B cell (primary cell): ENCODE results near the gene OR52I1. TPM values are rescaled to one million over a fixed set of nuclear protein-coding genes. Genes with fewer than 3 reads are reported as not detected.

ENCODE experiments used
- ATAC-seq: fragments of 200-7000 bp; cut with Tn5 transposase; one replicate; pipeline ENCODE4 v1.10.0; 2021; ENCODE audit warnings: low read depth, mild to moderate bottlenecking, moderate number of reproducible peaks, moderate library complexity
- CTCF ChIA-PET: fragments of 350-600 bp; sonication (Branson Sonifier 250); formaldehyde crosslinking; loops from one replicate; lab custom pipeline; 2021; ENCODE audit warnings: antibody characterized with exemption, inconsistent platforms; lab: Charles Lee
- POLR2A ChIA-PET: fragments of 350-600 bp; sonication (Branson Sonifier 250); formaldehyde crosslinking; loops from one replicate; lab custom pipeline; 2021; ENCODE audit warnings: antibody characterized with exemption; lab: Charles Lee
- DNase-seq: peaks from one replicate; pipeline ENCODE4 v3.0.0; 2013
- H2AFZ ChIP-seq: 2 replicates; pipeline ENCODE4 v1.6.1; 2012; ENCODE audit warnings: mild to moderate bottlenecking, low read depth, low read length; ENCODE audit not compliant: insufficient read depth, poor library complexity, severe bottlenecking
- H3K27ac ChIP-seq, 2 donors: 1 replicate in 1 of 2; 2 replicates in 1 of 2; pipeline ENCODE4 v1.5.1; 2012 to 2013; ENCODE audit warnings: low read length in 2 of 2, mild to moderate bottlenecking in 2 of 2, moderate library complexity in 1 of 2
- H3K27me3 ChIP-seq, 4 experiments: fragments of 200-600 bp in 1 of 4; sonication (generic) in 1 of 4; replicated peaks in 1 of 4; 1 replicate in 2 of 4; 2 replicates in 2 of 4; pipeline versions ENCODE4 v1.6.1 to v1.7.0; 2013 to 2016; ENCODE audit warnings: low read length in 3 of 4, mild to moderate bottlenecking in 2 of 4, mixed read lengths in 1 of 4, moderate library complexity in 1 of 4; ENCODE audit not compliant: insufficient read depth in 4 of 4, control insufficient read depth in 3 of 4; ENCODE audit errors: control extremely low read depth in 1 of 4
- H3K36me3 ChIP-seq, 2 experiments: replicated peaks in 1 of 2; 1 replicate in 1 of 2; 2 replicates in 1 of 2; pipeline versions ENCODE4 v1.6.1 to v1.7.1; 2013; ENCODE audit warnings: low read length in 1 of 2; ENCODE audit not compliant: insufficient read depth in 2 of 2, control insufficient read depth in 1 of 2; ENCODE audit errors: control extremely low read depth in 1 of 2, extremely low read depth in 1 of 2
- H3K4me1 ChIP-seq, 2 donors: fragments of 200-600 bp in 1 of 2; sonication (generic) in 1 of 2; 1 replicate in 1 of 2; 2 replicates in 1 of 2; pipeline versions ENCODE4 v1.5.1 to v1.6.1; 2013 to 2017; ENCODE audit warnings: low read length in 2 of 2; ENCODE audit not compliant: control insufficient read depth in 2 of 2, insufficient read depth in 2 of 2
- H3K4me2 ChIP-seq: replicated peaks from 2 replicates; pipeline ENCODE3; 2012; ENCODE audit warnings: mild to moderate bottlenecking, low read depth, low read length; ENCODE audit not compliant: poor library complexity, severe bottlenecking
- H3K4me3 ChIP-seq, 5 experiments: fragments of 200-600 bp in 1 of 5; sonication (generic) in 1 of 5; 1 replicate in 3 of 5; 2 replicates in 2 of 5; pipeline versions ENCODE4 v1.5.1 to v1.7.0; 2011 to 2016; ENCODE audit warnings: low read length in 4 of 5, mild to moderate bottlenecking in 4 of 5, low read depth in 2 of 5, control low read depth in 1 of 5, moderate library complexity in 1 of 5; ENCODE audit not compliant: insufficient read depth in 1 of 5; ENCODE audit errors: control extremely low read depth in 1 of 5, extremely low read depth in 1 of 5
- H3K79me2 ChIP-seq: fragments of 200-600 bp; sonication (generic); one replicate; pipeline ENCODE4 v1.6.0; 2016; ENCODE audit warnings: low read length; ENCODE audit not compliant: control insufficient read depth, insufficient read depth
- H3K9ac ChIP-seq: fragments of 200-600 bp; sonication (generic); 2 replicates; pipeline ENCODE4 v1.6.1; 2017; ENCODE audit warnings: mild to moderate bottlenecking, low read length, moderate library complexity
- H3K9me3 ChIP-seq, 3 donors: one replicate each; pipeline versions ENCODE4 v1.6.1 to v1.7.1; 2013; ENCODE audit warnings: low read length in 2 of 3; ENCODE audit not compliant: control insufficient read depth in 2 of 3, insufficient read depth in 1 of 3; ENCODE audit errors: control extremely low read depth in 1 of 3
- H4K20me1 ChIP-seq: 2 replicates; pipeline ENCODE4 v1.6.0; 2012; ENCODE audit warnings: mild to moderate bottlenecking, low read length; ENCODE audit not compliant: insufficient read depth, control insufficient read depth, poor library complexity, severe bottlenecking
- H3K27ac Mint-ChIP-seq: one replicate; pipeline ENCODE4 v1.8.0; 2021; ENCODE audit warnings: mixed read lengths
- H3K27me3 Mint-ChIP-seq: one replicate; pipeline ENCODE4 v1.8.0; 2021; ENCODE audit warnings: mixed read lengths
- H3K4me1 Mint-ChIP-seq: one replicate; pipeline ENCODE4 v1.8.0; 2021; ENCODE audit warnings: mixed read lengths
- H3K4me3 Mint-ChIP-seq: one replicate; pipeline ENCODE4 v1.8.0; 2021; ENCODE audit warnings: mixed read lengths
- H3K9me3 Mint-ChIP-seq: one replicate; pipeline ENCODE4 v1.8.0; 2022; ENCODE audit warnings: mixed read lengths; ENCODE audit not compliant: insufficient read depth
- CTCF ChIP-seq: fragments of 200-600 bp; IDR thresholded peaks from one replicate; pipeline ENCODE4 v1.8.0; 2022; ENCODE audit warnings: antibody characterized with exemption, mild to moderate bottlenecking
- EZH2 ChIP-seq: IDR thresholded peaks from 2 replicates; pipeline ENCODE4 v1.6.1; 2012; ENCODE audit warnings: borderline replicate concordance, low read depth, mild to moderate bottlenecking, moderate library complexity, low read length; ENCODE audit not compliant: insufficient read depth, poor library complexity, severe bottlenecking
- WGBS: methylation state at CpG from one replicate; pipeline ENCODE4 v1.1.5; 2013; ENCODE audit warnings: missing lambda C conversion rate; ENCODE audit not compliant: insufficient coverage; 5-methylcytosine and 5-hydroxymethylcytosine counted together
- intact Hi-C: fragments of 100-400 bp; cut with micrococcal nuclease; formaldehyde crosslinking; loops from one replicate; pipeline ENCODE4 v1.10.0; 2022
- polyA plus RNA-seq: library from polyadenylated mRNA; depleted of rRNA; stranded (reverse); fragments of >200 nt; gene quantifications from 2 replicates; pipeline ENCODE4 v1.2.3, GENCODE V29; 2012
- total RNA-seq, 2 donors: library from RNA; stranded (reverse); fragments of 120-200 nt in 1 of 2; gene quantifications; 1 replicate in 1 of 2; 2 replicates in 1 of 2; pipeline versions ENCODE4 v1.2.3 to v1.2.4, GENCODE V29; 2013 to 2022

Gene OR52I1
- total and polyA plus RNA-seq, 2 donors (not counting 1 experiment from before 2014, with no cell fraction given): not detected

- Mint-ChIP-seq H3K4me1 (no peaks in the 10 kb centered on the region), H3K27ac (no peak within 1 kb of the TSS), H3K9me3 (no peaks in the 10 kb centered on the region), H3K27me3 (peaks cover 13% of the 10 kb centered on the region), H3K4me3 (no peak within 1 kb of the TSS)
- 55% methylated on average over 12 of the region's 21 CpGs for WGBS
- no peak within 1 kb of the TSS for H3K9ac ChIP-seq
- peak within 1 kb of the TSS; percentile 52 for H2AFZ ChIP-seq
- DNase-seq (peak; percentile 71), ATAC-seq (peak; percentile 73)
- peaks cover 0 to 3% of the 10 kb centered on the region in 2 donors for H3K4me1 ChIP-seq
- intact Hi-C loops: loop anchor here (2.0 to 5.0 kb wide), 2 partner anchors 1254 to 1715 kb away; no protein-coding TSS in a partner anchor
- no peaks in the 10 kb centered on the region for H3K79me2 ChIP-seq
- TF ChIP-seq CTCF (peak; percentile 92), EZH2 (no peak)
- H4K20me1 ChIP-seq: no peaks in the 10 kb centered on the region
- H3K27ac ChIP-seq: no peak within 1 kb of the TSS
- ChIA-PET CTCF (interaction anchor here (0.5 to 3.1 kb wide), 27 partner anchors 8 to 1717 kb away, joined by 3 to 24 read pairs (median 5); partner anchors contain the start of genes OR52N2 and TRIM68), POLR2A (no interaction called here)
- H3K9me3 ChIP-seq: peaks cover 0 to 5% (median 0%) of the 10 kb centered on the region in 3 donors
- peaks cover 0 to 10% (median 5%) of the 10 kb centered on the region in 4 experiments for H3K27me3 ChIP-seq
- no peak within 1 kb of the TSS for H3K4me3 ChIP-seq
- no peaks in the 10 kb centered on the region for H3K36me3 ChIP-seq
- H3K4me2 ChIP-seq: peak within 1 kb of the TSS; percentile 58
These were observed 43.3 kb downstream of the OR52I1 start, which contains the start of gene OR51D1 for GRCh38 chr11:4636962-4637661. OR51D1 (plus strand) TSS chr11:4637477; CDS start chr11:4639791, 2,314 bp downstream.

- Histone ChIP-seq H3K9me3 (peaks cover 0 to 5% (median 0%) of the 10 kb centered on the region in 3 donors), H3K79me2 (no peaks in the 10 kb centered on the region), H3K4me1 (peaks cover 0 to 3% of the 10 kb centered on the region in 2 donors), H3K4me2 (no peak overlapping the region), H3K4me3 (no peak overlapping the region), H3K27me3 (peaks cover 0 to 10% (median 5%) of the 10 kb centered on the region in 4 experiments), H4K20me1 (no peaks in the 10 kb centered on the region), H3K36me3 (no peaks in the 10 kb centered on the region), H2AFZ (no peak overlapping the region), H3K27ac (no peak overlapping the region), H3K9ac (no peak overlapping the region)
- POLR2A ChIA-PET: no interaction called here
- H3K4me1 Mint-ChIP-seq: no peaks in the 10 kb centered on the region
- H3K4me3 Mint-ChIP-seq: no peak overlapping the region
- peaks cover 17% of the 10 kb centered on the region for H3K27me3 Mint-ChIP-seq
- intact Hi-C loops: loop anchor here (2.0 to 5.0 kb wide), 2 partner anchors 1253 to 1715 kb away; no protein-coding TSS in a partner anchor
- CTCF ChIA-PET: interaction anchor here (0.5 to 3.1 kb wide), 18 partner anchors 8 to 1716 kb away, joined by 3 to 24 read pairs (median 5); partner anchors contain the start of gene OR52N2
- no peak overlapping the region for H3K27ac Mint-ChIP-seq
- H3K9me3 Mint-ChIP-seq: no peaks in the 10 kb centered on the region
- ATAC-seq: no peak
- WGBS: 73% methylated on average over 2 of the region's 3 CpGs
- no peak for TF ChIP-seq EZH2
- TF ChIP-seq CTCF: no peak
- no peak for DNase-seq
These were observed 43.8 kb downstream of the OR52I1 start for GRCh38 chr11:4637662-4638047.
